COLO668 (cell line): Measurements from ENCODE around the gene PCOLCE2.

Source experiments
- DNase-seq: peaks from one replicate; lab custom pipeline; 2025; ENCODE audit not compliant: unreplicated experiment; lab: John Stamatoyannopoulos, UW

The PCOLCE2 gene

DNA sequence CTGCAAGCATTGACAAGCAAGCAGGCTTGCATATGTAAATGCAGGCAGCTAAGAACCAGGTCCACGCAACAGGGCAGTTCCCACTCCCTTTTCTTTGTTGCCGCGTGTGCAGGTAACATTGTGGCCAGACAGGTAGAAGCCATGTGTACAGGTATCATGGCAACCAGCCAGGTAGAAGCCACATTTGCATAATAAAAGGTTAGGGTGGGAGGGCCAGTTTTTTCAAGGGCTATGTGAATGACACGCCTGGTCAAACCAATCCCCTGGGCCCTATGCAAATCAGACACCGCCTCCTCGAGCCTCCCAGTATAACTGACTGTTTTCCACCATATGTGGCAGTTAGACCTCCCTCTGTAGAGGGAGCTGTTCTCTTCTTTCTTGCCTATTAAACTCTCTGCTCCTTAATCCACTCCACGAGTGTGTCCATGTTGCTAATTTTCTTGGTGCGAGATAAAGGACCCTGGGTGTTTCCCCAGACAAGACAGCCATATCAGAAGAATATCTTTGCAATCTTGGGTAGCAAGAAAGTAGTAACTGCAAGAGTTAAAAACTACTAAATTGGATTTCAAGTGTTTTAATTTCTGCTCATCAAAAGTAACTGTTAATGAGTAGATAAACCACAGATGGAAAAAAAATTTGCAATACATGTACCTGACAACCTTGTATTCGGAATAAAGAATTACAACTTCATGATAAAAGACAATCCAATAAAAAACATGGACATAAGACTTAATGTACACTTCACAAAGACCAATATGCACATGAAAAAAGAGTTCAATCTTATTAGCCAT is 21.8 kb downstream of the PCOLCE2 start:
- DNase-seq, result peak; percentile 34

DNA sequence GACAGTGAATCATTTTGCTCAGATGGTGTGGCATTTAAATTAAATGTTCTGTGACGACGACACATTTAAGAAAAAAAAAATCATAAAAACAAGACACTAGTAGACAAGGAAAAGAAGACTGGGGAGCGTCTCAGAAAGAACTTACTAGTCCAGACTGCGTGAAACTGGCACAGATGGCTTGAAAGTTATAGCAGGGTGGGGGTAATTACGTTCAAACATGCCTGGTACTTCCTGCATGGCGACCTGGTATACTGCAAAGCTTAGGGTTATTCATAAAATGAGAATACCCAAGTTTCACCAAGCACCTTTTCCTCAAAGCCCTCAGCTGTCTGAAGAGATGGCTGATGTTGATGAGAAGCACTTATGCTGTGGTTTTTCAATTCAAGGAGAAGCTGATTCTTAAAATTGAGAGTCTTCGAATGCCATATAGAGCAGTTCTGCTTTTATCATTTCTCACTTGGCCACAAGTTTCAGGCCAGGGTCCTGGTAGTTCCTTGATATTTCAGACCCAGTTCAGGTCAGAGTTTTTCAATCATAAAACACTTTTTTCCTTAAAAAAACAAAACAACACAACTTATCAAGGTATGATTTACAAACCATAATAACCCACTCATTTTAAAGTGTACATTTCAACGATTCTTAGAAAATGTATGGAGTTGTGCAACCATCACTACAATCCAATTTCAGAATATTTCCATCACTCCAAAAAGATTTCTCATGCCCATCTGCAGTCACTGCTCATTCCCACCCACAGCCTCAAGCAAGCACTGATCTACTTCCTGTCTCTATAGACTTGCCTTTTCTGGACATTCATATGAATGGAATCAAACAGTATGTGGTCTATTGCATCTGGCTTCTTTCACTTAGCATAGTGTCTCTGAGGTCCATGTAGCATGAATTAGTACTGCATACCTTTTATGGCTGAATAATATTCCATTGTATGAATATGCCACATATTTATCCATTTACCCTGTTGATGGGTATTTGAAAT is 24.7 kb downstream of the PCOLCE2 start:
- no peak for DNase-seq

DNA sequence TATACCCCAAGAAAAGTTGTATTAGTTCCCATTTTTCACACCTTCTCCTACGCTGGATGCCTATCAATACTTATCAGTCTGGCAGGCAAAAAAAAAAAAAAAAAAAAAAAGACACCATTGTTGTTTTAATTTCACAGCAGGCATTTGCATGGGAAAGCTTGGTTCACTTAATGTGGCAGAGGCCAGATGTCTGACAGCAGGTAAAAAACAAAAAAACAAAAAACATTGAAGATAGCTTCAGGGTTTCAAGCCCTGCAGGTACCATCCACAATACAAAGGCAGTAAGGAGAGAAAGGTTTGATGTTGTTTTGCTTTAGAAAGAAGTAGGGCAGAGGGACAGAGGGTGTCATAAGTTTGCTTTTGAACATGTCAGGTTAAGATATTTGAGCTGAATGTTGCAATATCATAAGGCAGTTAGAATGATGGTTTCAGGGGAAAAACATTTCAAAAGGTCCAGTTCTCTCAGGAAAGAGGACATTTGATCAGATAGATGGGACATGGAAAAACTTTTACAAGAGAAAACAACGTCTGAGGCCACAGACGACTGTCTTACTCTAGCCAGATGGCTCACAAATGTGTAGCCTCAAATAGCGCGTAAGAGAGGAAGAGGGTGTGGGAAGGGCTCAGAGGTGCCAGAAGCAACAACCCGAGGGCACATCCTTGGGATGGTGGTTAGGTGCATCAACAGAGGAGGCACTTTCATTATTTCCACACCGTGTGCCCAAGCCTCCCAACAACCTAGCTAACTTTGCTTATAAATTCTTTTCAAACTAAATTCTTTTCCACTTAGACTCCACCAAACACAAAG is 25.7 kb downstream of the PCOLCE2 start:
- DNase-seq, result no peak

DNA sequence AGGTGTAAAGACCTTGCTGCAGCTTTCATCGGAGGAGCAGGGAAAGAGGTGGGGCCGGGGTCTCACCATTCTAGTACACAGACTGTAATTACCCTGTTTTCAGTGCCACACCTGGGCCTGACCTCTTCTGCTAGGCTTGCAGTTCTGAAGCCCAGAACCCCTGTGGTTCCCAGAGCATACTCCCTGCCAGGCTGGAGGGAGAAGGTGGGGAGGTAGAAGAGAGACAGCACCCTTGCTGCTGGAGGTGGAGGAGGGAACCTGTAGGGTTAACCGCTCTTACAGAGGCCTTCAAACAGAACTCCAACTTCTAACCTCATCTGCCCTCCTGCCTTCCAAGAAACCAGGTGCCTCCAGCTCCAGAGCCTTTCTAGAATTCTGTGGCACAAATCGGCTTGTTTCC is 27.0 kb downstream of the PCOLCE2 start:
- no peak for DNase-seq

DNA sequence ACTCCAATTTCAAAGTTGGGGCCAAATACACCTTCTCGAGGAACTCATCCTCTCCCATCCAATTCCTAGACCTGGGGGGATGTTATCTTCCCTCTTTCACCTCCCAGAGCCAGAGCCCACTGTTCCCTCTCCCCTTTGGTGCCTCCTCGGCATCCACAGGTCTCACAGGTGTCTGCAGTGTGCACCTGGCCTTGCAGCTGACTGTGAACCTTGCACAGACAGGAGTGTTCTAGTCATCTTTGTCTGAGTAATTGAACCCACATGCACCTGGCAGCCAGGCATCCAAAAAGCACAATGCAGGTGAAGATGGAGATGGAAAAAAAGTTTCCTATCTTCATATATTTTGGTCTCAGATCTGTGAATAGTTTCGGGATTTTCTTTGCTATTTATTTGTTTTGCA is 30.8 kb downstream of the PCOLCE2 start:
- peak; percentile 66 for DNase-seq

DNA sequence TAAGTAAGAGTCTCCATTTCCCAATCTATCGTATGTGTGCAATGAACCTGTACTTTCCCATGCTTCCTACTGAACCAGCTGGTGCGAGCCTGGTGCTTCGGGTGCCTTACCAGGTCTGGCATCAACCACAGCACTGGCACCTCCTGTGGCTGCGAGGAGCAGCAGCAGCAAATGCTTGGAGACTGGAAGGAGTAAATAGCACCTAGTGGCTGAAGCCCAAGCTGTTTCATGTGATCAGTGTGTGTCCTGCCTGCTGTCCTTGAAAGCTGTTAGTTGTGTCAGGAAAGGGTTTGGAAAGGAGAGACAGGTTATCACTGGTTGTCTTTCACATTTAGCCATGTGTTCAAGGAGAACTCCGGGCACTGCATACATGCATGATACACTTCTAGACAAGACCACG is 31.8 kb downstream of the PCOLCE2 start:
- DNase-seq, result peak; percentile 11

DNA sequence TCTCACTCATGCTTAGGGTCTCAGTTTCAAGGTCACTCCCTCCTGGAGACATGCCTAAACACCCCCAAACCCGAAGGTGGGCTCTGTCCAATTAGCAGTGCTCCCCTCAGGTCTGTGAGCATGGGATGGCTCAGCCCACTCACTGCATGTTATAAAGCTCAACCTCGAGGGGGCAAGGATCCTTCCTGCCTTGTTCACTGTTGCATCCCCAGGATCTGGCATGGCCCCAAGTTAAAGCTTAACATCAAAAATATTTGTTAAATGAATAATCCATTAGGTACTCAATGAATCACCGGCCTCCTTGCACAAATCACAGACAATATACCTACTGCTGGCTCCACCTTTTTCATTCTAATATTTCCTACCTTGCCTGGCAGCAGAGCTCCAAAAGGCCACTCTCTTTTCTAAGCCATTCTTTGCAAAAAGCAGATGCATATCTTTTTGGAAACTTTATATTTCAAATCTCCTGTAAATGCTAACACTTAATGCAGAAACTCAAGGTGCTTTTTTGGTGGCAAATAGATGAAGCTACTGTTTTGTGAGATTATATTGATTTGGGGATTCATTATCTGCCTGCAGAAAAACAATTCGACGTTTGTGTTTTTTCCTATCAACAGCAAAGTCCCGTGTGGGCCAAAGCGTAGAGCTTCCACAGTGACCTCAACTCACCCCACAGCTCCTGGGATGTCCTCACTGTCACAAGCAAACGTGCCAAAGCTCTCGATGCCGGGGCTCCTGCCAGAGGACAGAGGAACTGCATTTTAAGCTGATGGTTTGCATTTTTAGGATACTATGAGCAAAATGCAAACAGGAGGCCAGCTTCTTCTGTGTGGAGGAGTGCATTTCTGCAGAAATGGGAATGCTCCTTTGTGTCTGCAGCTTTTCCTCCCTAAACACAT is 35.4 kb downstream of the PCOLCE2 start:
- DNase-seq, result peak; percentile 2

DNA sequence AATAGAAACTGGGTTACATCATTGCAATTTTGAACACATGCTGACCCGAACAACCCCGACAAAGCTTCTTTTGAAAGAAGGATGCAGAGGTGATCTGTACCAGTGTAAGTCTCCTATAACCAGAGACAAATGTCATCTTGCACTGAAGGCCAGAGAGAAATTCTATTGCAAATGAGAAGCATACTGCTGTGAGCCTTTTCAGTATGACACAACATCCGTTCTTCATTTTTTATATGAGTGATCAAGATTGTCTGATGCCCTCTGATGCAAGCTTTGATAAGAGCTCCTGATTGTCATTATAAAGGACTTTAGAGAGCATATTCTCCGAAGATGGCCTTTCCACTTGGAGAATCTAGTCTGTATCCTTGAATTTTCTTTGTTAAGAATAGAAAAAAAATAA is 36.9 kb downstream of the PCOLCE2 start:
- no peak for DNase-seq

DNA sequence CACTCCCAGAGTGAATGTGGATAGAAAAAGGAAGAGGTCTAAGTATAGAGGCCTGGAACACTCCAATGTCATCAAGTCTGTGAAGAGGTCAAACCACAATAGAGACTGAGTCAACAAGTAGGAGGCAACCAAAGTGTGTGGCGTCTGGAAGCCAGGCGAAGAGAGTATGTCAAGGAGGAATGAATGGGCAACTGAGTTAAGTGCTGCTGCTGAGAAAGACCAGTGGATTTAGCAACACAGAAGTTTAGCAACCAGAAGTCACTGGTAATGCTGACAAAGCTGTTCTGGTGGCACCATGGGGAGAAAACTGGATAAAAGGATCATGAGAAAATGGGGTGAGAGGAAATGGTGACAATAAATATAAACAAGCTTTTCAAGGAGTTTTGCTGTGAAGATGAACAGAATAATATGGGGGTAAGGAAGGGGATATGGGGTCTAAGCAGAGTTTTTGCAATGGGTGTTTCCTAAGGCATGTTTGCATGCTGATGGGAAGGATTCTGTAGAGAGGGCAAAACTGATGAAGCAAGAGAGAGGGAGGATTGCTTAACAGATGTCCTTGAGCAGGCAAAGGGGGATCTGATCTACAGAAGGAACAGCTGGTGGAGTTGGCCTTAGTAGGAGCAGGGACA is 38.4 kb downstream of the PCOLCE2 start:
- DNase-seq, result no peak

DNA sequence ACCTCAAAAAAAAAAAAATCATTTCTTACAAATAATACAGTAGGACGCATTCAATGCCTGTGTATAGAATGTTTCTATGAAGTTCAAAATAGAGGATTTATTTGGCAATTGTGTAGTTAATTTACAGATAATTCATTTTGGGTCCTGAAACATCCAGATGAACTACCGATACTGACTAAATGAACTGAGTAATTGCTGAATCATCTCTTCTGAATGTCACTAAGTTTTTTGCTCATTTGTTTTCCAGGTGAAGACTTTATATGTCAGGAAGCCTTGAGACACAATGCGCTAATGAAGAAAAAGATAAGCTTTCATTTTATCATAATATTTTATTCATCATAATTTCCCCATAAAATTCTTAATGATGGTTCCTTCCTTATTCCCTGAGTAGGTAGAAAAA is 39.7 kb downstream of the PCOLCE2 start:
- no peak for DNase-seq

DNA sequence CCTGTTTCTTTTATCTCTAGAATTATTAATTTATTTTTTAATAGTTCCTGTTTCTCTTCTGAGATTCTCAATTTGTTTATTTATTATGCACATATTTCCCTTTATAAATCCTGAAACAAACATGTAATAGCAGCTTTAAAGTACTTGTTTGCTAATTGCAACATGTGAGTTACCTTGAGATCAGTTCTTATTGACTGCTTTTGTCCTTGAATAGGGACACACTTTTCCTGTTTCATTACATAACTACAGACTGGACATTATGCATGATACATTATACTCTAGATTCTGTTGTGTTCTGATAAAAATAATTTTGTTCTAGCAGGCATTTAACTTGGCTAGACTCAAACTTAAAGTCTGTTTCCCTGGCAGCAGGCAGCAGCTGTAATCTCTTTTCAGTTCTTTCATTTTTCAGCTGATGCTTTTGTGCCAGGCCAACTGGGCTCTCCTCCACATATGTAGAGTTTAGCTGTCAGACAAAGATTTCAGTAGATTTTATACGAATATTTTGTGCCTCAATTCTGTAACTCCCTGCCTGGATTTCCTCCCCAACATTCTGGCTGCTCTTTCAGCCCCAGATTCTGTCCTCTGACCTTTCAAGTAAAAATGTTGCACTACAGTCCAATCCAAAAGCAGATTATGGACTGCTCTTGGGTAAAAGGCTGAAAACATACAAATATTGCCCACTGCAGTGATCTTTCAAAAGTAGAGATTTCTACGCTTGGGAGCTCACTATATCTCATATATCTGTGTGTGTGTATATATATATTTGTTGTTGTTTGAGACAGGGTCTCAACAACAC is 41.9 kb downstream of the PCOLCE2 start:
- DNase-seq, result no peak

DNA sequence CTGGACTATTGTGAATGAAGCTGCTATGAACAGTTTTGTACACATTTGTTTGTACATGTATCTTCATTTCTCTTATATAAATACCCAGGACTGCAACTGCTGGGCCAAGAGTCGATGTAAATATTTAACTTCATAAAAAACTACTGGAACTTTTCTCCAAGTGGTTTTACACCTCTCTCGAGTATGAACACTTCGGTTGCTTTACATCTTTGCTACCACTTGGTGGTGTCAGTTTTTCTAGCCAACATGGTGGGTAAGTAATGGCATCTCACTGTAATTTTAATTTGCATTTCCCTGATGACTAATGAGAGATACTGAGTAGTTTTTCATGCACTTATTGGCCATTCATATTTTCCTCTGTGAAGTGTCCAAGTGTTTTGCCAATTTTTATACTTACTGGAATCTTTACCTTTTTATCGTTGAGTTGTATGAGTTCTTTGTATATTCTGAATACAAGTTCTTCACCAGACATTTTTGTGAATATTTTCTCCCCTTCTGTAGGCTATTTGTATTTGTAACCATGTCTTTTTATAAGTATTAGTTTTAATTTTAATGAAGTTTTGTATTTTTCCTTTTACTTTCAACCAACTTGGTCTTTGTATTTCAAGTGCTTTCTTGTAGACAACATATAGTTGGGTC is 44.4 kb downstream of the PCOLCE2 start:
- no peak for DNase-seq

DNA sequence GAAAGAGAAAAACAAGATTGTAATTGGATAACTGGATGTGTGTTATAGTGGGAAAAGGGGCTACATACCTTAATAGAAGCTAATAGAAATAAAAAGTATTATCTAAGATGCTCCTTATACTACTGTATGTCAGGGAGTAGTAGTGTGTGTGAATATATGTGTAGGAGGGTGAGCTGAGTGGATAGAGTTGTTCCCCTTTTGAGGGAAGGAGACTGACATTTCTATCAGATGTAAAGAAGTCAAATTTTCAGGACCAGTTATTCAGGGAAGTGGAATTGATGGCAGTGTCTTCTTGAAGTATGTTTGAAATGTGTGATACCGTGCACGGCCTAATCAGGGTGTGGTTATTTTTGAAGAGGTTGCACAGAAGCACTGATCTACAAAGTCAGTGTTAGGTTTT is 49.1 kb downstream of the PCOLCE2 start:
- no peak for DNase-seq

DNA sequence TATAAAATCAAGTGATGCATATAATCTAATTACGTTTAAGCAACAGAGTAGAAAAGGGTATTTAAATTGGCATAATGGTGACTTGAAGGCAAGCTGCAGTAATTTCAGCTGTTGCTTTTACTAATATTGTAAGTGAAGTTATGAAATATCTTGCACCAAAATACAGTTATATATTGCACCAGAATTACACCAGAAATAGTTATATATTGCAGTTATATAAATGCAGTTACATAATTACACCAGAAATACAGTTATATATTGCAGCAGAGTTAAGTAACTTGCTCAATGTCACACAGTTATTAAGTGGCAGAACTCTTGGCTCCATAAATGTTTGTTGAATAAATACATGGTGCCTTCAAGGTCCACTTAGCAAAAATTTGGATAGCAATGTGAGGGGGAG is 51.4 kb downstream of the PCOLCE2 start:
- no peak for DNase-seq

DNA sequence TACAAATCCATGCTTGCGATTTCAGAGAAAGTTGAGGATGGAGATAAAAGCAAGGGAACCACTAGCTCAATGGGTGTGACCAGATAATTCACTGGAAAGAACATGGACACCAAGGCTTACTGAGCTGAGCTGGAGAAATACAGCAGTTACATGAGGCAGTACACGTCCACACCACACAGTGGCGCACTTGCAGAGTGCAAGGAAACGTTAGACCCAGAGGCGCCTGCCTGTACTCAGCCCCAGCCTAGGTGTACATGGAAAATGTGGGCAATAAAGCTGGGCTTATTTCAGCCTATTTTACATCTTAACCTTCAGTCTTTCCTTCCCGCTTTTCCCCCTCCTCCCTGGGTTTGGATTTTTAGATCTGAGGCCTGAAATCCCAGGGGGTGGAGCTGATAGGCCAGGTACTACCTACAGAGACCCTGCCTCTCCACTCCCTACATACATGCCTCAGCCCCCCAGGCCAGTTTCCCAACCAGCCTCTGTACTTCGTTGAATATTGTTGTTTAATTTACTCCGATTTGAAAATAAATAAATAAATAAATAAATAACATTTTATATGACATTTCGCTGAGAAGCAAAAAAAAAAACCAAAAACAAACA is 60.1 kb downstream of the PCOLCE2 start:
- DNase-seq, result peak; percentile 67

DNA sequence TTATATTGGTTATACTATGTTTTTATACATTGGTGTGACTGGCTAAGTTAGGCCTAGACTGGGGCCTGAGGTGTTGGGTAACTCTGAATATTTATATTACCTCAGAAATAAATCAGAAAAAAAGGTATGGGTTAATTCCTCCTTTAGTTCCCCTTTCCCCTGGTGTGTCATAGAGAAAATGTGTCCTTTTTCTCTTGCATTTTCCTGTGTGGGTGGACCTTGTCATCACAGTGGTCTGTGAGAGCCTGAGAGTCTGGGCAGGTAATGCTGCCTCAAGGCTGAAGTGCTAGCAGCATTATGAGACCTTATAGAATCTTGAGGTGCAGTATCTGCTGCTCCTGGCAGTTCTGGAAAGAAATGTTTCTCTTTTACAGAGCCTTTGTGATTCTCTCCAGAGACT is 69.7 kb downstream of the PCOLCE2 start:
- no peak for DNase-seq

DNA sequence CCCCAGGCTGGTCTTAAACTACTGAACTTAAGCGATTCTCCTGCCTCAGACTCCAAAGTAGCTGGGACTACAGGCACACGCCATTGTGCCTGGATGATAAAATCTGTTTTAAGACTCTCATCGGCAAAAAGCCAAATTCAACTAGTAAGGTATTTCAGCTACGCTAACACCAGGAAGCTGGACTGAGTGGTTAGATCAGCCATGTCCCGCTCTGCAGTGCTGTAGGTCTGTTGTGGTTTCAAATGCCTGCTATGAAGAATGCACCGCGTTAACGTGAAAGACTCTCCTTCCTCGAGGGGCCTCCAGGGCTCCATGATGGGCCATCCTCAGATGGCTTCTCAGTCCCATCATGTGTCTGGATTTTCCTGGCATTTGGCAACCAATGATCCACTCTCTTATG is 70.2 kb downstream of the PCOLCE2 start:
- DNase-seq, result no peak

DNA sequence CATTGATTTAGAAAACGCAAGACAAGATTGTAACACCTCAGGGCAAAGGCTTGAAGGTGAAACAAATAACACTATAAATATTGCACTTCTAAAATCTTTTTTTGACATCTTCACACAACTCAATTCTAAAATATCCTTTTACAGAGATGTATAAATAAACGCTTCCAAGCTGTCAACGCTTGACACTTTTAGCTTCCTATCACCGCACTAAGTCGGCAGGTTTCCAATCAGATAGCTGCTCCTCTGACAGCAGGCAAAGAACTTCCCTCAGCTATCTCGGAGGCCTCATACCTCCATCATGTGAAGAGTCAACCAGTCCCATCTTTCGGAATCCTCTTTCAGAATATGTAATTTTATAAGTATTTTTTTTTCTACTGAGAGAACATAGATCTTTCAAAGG is 71.0 kb downstream of the PCOLCE2 start:
- no peak for DNase-seq
